KBM-7 (cell line): ENCODE results near the gene LRP1-AS.
A peak's percentile ranks its signal among the peaks of the same experiment; 100 is the strongest.

Experiments used
- DNase-seq: peaks from one replicate; pipeline ENCODE4 v3.0.0-alpha.2; 2015
- in situ Hi-C: fragments of 300-500 bp; cut with MboI; formaldehyde crosslinking; loops from 2 replicates; pipeline ENCODE4 v1.14.3; 2020; ENCODE audit warnings: low sequenced_read_pairs, low pct_unique_long_range_greater_than_20kb, mixed read lengths

Gene LRP1-AS

DNA sequence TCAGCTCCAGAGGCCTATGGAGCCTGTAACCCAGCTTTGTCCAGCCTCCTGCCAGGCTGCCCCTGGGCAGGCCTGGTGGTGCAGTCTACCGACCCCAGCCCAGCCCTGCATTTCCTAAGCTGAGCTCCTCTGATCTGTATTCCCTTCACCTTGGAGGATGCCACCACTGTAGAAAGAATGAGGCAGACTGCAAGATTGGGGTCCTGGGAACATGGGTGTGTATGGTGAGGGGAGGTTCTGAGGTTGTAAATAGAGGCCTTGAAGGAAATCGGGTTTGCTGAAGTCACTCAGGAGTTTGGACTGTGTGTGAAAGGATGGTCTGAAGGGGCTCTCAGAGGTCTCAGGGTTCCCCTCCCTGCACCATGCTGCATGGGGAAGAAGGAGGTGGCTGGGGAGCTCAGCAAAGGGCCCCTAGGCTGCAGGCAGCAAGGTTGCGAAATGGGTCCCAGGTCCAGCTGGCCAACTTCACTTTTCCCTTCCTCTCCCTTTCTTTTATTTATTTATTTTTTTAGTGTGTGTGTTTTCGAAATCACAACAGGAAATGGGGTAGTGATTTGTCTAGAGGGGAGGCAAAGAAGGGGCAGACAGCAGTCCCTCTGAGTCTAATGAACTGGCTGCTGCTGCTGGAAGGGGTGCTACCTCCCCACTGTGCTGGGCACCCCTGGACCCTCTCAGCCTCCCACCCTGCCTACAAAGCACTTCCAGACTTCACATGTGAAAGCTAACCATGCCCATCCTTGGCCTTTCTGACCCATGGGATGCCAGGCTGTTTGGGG lies 1.2 kb upstream of the LRP1-AS start:
- DNase-seq: peak; percentile 41
- in situ Hi-C loops: no loop called here

DNA sequence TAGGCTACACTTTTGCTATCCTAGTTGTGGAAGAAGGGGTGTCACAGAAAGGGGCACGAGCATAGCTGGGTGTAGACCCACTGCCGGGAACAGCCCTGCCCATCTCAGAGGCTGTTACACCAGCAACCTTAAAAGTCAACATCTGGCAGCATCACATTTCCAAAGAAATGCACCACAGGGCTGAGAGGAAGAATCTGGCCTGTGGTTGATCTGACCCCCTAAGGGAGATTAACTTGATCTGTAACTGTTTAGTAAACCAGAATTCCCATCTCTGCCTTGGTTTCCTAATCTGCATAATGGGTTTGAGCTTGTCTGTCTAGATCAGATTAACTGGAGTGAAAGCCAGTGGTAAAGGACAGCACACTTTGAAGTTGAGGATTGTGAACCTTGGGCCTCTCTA lies 1.3 kb downstream of the LRP1-AS start:
- DNase-seq: no peak
- in situ Hi-C loops: no loop called here

DNA sequence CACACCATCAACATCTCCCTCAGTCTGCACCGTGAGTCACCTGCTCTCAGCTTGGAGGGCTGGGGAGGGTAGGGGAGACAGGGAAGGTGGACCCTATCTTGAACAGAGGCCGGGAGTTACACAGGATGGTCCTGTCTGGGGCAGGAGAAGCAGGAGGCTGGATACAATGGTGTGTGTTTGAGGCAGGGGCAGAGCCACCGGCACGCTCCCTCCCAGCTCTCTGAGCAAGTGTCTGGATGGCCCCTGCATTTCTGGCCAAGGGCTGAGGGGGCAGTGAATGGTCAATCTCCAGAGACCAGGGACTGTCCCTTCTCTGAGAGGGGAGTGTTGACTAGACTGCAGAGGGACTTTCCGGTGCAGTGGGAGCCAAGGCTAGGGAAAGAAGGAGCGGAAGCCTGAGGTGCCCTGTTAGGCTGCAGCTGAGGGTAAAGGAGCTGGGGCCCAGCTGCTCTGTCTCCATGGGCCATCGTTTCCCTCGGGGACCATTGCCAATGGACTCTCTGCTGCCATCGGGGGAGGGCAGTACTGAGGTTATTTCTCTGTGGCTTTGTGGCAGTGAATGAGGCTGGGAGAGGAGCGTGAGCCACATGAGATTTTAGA lies 1.9 kb downstream of the LRP1-AS start:
- DNase-seq: no peak
- in situ Hi-C loops: no loop called here

DNA sequence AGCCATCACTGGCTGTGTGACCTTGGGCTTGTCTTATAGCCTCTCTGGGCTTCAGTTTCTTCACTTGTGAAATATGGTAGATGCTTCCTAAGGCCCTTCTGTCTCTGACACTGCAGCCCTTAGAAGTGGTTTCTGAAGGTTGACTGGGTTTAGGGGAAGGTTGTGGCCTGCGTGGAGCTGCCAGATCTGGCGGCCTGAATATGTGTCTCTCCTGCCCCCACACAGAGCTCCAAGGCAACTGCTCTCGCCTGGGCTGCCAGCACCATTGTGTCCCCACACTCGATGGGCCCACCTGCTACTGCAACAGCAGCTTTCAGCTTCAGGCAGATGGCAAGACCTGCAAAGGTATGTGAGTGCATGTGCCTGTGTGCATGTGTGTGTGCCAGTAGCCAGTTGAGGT lies 4.0 kb downstream of the LRP1-AS start:
- in situ Hi-C loops: no loop called here
- no peak for DNase-seq

DNA sequence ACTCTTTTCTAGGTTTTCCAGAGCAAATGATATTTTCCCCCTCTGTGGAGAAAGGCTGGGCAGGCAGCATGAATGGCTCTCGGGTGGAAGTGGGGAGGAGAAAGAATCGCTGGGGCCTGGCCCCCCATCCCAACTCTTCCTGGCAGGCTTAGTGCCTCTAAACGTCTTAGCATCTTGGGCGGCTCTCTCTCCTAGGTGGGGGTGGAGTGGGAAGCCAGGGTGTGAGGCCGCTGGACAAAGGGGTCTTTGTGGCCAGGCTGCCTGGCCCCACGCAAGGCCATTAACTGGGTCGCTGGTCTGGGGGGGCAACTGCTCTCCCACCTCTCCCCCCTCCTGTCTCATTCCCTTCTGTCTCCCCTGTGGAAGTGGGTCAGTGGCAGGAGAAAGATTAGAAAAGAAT lies 4.7 kb downstream of the LRP1-AS start:
- no peak for DNase-seq
- in situ Hi-C loops: no loop called here

DNA sequence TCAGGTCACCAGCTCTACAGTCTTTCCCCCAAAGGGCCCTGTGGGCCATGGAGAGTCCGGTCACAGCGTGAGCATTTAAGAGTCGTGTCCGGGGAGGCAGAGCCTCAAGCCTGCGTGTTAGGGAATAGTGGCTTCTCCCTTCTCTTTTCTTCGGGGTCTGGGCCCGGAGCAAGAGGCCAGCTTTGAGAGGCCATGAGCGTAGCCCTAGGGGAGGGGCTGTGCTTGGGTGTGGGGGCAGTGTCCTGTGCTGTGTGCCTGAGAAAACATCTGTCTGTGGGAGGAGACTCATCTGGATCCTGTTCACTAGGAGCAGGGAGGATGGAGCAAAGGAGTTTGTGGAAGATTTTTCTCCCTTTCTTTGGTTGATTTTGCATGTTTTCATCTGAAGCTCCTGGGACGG lies 5.3 kb downstream of the LRP1-AS start:
- in situ Hi-C loops: no loop called here
- DNase-seq: no peak

DNA sequence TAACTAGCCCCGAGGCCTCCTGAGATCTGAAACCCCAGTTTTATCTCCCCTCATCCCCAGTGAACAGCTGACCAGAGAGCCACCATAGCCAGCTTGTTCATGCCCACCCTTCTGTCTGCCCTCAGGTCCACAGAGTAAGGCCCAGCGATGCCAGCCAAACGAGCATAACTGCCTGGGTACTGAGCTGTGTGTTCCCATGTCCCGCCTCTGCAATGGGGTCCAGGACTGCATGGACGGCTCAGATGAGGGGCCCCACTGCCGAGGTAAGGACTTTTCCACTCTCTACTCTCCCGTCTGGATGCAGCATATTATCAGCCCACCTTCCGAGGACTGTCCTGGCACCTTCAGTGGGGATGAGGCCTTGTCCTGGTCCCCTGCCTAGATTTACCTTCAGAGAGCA lies 6.2 kb downstream of the LRP1-AS start:
- in situ Hi-C loops: no loop called here

DNA sequence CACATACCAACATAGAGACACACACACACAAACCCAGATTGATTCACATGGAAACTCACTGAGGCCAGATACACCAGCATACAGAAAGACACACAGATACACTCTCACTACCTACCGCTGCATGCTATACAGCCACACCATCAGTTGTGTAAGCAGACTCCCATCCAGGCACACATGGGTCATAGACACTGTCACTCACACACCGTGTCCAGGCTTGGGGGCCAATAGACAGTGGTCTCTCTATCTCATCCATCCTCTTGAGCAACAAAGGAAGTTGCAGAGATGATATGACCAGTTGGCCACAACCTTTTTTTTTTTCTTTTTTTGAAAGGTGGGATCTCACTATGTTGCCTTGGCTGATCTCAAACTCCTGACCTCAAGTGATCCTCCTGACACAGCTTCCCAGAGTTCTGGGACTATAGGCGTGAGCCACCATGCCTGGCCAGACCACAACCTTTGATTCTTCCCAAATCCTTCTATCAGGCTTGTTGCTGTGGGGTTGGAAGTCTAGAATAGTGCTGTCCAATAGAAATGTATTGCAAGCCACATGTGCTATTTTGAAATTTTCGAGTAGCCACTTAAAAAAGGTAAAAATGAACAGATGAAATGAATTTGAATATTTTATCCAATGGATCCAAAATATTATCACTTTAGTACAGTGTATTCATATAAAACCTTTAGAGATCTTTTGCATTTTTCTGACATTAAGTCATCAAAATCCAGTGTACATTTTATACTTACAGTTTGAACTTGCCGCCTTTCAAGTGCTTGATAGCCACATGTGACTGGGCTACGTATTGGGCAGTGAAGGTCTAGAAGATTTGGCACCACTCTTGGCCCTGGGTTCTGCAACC lies 7.4 kb downstream of the LRP1-AS start:
- in situ Hi-C loops: no loop called here
- DNase-seq: no peak

More for the DNA sequence above, 6.2 kb downstream of the LRP1-AS start:
- DNase-seq: no peak

DNA sequence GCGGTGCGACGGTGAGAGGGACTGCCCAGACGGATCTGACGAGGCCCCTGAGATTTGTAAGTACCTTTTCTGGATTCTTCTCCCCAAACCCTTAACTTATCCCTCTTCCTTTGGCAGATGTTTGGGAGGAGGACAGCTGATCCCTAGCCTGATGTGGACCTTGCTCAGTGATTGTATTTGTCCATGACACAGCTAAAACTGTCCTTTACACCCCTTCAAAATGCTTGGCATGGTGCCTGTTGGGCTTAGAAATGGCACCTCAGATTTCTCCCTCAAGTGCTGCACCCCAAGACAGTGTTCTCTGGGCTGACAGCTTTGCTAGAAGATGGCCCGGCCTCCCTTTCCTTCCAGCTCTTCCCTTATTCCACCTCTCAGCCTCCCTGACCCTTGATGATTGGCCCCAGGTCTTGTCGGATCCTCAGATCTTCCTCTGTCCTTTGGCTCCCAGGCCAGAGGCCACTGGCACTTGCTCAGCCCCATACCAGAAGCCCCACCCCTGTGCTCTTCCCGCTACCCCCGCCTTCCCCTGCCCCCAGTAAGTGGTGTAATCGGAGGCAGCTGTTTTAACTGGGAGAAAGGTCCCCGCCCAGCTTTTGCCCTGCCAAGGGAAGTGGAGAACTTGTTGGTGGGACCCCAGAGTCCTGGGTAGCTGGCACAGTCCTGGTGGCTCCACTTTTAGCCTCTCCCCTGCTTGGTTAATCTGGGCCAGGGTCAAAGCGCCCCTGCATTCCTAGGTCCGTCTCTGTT lies 8.7 kb downstream of the LRP1-AS start:
- DNase-seq: no peak
- in situ Hi-C loops: no loop called here

DNA sequence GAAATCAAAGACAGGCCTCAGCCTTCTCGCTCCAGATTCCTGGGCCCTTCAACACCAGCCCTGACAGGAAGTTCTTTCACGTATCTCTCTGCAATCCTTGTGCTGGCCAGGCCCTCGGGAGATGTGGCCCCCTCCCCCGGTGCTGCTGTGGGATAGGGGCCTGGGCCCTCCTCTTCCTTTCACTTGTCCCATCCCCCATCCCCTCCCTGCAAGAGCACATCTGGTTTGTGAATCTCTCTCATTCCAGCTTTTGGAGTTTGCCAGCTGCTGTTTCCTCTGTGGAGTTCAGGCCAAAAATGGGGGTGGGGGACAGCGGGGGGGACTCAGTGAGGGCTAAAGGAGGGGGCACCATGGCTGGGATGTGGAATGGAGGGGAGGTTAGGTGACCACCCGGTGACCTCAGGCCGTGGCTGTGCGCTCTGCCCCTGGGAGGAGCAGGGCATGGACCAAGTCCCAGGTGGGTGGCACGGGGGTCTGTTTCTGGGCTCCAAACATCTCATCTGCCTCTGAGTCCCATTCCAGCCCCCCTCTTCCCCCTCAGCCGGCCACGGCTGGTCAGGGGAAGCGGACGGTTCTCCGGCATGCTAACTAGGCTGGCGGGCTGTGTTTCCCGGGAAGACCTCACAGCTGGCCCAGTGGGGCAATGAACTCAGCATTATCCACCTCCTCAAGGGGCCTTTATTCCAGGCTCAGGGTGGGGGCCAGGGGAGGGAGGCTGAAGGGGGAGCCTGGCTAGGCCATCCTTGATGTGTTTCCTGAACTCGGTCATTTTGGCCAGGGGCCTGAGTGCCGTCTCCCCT lies 11.7 kb downstream of the LRP1-AS start:
- in situ Hi-C loops: no loop called here
- no peak for DNase-seq

DNA sequence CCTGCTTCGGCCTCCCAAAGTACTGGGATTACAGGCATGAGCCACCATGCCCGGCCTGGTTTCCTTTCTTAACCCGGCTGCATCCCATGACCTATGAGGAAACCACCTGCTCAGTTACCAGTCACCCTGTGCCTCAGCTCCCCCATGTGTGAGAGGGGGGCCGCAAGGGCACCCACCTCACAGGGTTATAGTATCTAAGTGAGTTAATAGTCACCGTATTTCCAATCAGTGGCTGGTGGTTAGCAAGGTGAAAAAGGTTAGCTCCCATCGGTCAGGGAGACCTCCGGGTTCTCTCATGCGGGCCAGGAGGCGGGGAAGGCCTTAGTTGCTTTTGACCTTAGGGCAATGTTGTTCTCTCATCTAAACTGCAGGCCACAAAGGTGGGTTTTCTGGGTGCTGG lies 12.5 kb downstream of the LRP1-AS start:
- DNase-seq: no peak
- in situ Hi-C loops: no loop called here

DNA sequence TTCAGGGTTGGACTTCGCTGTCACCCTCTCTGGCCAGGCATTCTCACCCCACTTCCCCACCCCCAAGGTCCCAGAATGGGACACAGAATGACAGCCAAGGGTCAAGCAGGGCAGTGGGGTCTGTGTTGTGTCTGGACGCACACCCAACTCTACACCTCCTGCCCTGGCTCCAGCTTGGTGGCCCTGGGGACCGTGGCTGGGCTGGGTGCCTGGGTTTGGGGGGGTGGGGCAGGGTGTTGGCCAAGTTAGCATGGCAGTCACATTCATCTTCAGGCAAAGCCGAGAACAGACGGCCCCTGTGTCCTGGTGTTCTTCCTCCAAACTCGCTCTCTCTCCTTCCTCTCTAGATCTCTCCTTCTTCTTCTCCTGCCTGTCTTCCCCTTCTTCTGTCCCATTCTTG lies 13.5 kb downstream of the LRP1-AS start:
- no peak for DNase-seq
- in situ Hi-C loops: no loop called here

DNA sequence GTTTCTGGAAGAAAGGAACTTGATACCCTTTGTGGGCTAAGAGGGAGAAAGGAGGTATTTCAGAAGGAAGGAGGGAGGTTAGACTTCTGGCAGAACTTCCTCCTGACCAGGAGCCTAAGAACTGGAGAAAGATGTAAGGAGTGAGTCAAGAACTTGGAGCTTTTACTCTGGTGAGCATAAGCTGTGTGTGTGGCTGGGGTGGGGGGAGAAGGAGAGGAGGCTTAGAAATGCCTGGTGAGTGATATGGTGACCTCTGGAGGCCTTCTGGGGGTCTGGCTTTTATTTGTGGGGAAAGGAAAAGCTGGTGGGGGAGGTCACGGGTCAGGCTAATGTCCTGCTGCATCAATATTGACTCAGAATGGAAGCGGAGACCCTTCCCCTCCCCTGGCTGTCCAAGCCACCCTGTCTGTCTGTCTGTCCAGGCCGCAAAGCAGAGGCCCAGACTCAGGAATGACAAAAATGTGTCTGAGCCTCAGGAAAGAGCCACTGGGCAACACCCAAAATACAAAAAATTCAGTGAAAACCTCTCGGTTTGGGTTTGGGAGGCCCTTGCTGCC lies 14.3 kb downstream of the LRP1-AS start:
- in situ Hi-C loops: no loop called here
- no peak for DNase-seq

DNA sequence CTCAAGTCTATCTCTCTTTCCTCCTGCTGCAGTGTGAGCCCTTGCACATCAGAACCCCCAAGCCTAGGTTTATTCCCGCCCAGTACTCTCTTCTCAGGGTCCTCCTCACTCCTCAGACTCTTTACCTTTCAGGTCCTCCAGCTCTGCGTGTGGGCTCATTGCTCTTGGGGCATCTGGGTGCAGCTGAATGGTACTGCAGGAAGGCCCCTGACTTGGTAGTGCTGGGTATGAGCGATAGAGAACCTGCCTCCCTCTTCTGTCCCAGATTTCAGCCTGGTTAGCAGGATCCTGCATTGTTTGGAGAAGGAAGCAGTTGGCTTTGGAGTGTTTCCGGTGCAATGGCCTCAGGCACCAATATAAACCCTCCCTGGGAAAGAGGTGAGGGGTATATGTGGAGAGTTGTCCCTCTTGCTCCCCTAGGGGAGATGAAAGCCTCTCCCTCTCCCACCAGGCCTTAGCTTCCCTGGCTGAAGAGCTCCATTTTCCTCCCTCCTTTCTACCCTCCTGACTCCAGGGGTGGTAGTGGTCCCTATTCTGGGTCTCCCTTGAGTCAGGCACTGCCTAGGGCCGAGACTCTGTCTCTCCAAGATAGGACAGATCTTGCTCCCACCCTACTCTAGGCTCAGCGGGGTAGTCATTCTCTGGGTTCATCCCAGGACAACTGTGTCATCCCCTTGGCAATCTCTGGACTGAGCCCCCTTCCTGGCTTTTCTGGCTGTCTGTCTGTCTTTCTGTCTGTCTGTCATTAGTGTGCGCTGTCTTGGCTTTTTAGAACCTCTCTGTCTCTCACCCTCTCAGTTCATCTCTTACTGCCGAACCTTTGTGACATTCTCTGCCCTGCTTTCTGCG lies 15.3 kb downstream of the LRP1-AS start:
- DNase-seq: no peak
- in situ Hi-C loops: no loop called here

DNA sequence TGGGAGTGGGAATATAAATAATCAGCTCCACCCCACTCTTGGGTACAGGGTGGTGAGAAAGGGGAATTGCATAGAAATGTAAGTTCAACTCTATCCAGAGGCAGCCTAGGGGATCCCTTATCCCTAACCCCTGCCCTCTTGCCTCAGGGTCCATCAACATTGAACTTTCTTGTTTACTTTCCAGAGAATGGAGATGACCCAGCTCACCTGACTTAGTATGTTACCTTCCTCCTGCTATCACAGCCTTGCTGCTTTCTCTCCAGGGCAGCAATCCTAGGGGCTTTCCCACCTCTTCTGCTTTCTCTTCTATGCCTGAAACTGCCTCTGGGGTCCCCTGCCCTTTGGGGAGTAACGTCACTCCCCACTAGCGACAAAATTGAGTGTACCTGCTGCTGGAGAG lies 16.5 kb downstream of the LRP1-AS start:
- in situ Hi-C loops: no loop called here
- DNase-seq: no peak

DNA sequence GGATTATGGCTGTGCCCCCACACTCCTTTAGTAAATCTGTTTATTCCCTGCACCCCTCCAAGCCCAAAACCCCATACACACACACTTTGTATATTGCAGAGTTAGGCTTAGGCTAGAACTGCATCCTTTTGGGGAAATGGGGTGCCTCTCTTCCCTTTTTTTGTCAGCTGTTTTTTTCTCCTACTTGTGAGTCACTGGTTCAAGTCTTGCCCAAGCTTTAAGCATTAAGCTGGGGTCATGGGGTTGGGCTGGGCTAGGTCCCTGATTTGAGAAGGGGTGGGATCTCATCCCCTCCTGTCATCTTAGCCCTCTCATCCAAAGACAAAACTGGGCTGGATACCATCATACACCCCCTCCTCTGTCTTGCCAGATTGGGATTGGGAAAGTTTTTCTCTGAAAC lies 17.5 kb downstream of the LRP1-AS start:
- no peak for DNase-seq
- in situ Hi-C loops: no loop called here

DNA sequence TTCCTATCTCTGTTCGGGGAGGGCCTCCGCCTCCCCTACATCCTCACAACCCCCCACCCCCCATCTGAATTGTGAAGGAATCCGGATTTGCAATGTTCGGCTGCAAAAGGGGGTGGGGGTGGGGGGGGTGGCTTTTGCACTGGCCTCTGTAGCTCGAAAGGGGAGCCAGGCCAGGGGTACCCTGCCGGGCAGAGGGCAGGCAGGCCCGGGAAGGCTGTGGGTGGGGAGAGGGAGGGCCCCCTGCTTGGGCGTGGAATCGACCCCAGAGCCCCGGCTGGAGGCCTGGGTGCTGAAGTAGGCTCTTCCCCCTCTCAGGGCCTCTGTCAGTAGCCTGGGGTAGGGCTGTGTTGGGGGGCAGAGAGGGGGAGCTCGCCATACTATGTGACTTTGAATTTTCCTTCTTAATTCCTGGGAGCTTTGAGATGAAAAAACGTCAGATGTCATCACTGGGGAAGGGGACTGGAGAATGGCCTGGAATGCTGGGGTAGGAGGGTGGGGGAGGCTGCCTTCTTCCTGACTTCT lies 18.0 kb downstream of the LRP1-AS start:
- in situ Hi-C loops: no loop called here
- no peak for DNase-seq
